ENCODE data around the gene ALDH1L2. TPM values are rescaled to one million over a fixed set of nuclear protein-coding genes. Genes with fewer than 3 reads are reported as not detected.

ALDH1L2 gene
- total and polyA plus RNA-seq, 4 donors: 0.03 to 0.25 (median 0.15) TPM

GRCh38 chr12:105026411-105026810 is 57.8 kb downstream of the ALDH1L2 start:
- Histone ChIP-seq H3K4me1 (ENCODE audit: control insufficient read depth in 4 of 4, insufficient read depth in 4 of 4, low read length in 3 of 4) (peaks cover 2 to 23% (median 7%) of the 10 kb centered on the region in 4 donors), H3K27ac (ENCODE audit: low read depth in 1 of 2, low read length in 2 of 2) (no peak overlapping the region)
- no peak for DNase-seq (ENCODE audit: low spot score)

GRCh38 chr12:105025890-105026289 is 58.4 kb downstream of the ALDH1L2 start:
- Histone ChIP-seq H3K4me1 (ENCODE audit: control insufficient read depth in 4 of 4, insufficient read depth in 4 of 4, low read length in 3 of 4) (peaks cover 2 to 23% (median 7%) of the 10 kb centered on the region in 4 donors), H3K36me3 (ENCODE audit: control insufficient read depth in 4 of 4, insufficient read depth in 3 of 4, low read depth in 1 of 4, low read length in 3 of 4) (no peaks in the 10 kb centered on the region), H3K4me3 (ENCODE audit: low read depth in 1 of 3, low read length in 3 of 3) (no peak overlapping the region), H3K27ac (ENCODE audit: low read depth in 1 of 2, low read length in 2 of 2) (peak overlapping the region; percentile 54 to 67), H3K9ac (ENCODE audit: low read depth in 1 of 2, low read length in 2 of 2) (no peak overlapping the region), H3K9me3 (ENCODE audit: control insufficient read depth in 4 of 4, low read length in 3 of 4) (no peaks in the 10 kb centered on the region), H3K27me3 (ENCODE audit: control insufficient read depth in 4 of 4, insufficient read depth in 4 of 4, low read length in 3 of 4) (no peaks in the 10 kb centered on the region)
- no peak for DNase-seq (ENCODE audit: low spot score)
- peak; percentile 63 for TF ChIP-seq YY1 (IDR thresholded peaks at IDR 0.05)
- peak; percentile 56 for TF ChIP-seq SP1 (IDR thresholded peaks at IDR 0.05)
- TF ChIP-seq FOXA2 (IDR thresholded peaks at IDR 0.05): peak; percentile 57
- TF ChIP-seq RXRA (IDR thresholded peaks at IDR 0.05): peak; percentile 44 to 72
- TF ChIP-seq GABPA (IDR thresholded peaks at IDR 0.05 in 1 of 2, conservative IDR thresholded peaks at IDR 0.05 in 1 of 2): no peak
- TF ChIP-seq ZBTB33 (IDR thresholded peaks at IDR 0.05): peak; percentile 25
- TF ChIP-seq HNF4A (conservative IDR thresholded peaks at IDR 0.05): peak; percentile 42 to 55
- peak; percentile 28 to 37 for TF ChIP-seq RAD21 (IDR thresholded peaks at IDR 0.05)
- peak; percentile 20 to 36 for TF ChIP-seq JUND (IDR thresholded peaks at IDR 0.05)
- TF ChIP-seq TAF1 (conservative IDR thresholded peaks at IDR 0.05): no peak
- TF ChIP-seq CTCF (IDR thresholded peaks at IDR 0.05; ENCODE audit: low read depth, low read length, missing input control): no peak
- peak; percentile 47 for TF ChIP-seq NR2F2 (IDR thresholded peaks at IDR 0.05)
- WGBS: 32% methylated on average over 5 of the region's 5 CpGs

More at GRCh38 chr12:105026411-105026810, 57.8 kb downstream of the ALDH1L2 start:
- no peak for TF ChIP-seq JUND (IDR thresholded peaks at IDR 0.05)
- WGBS: 94% methylated on average over 4 of the region's 4 CpGs
- Histone ChIP-seq H3K9me3 (ENCODE audit: control insufficient read depth in 4 of 4, low read length in 3 of 4) (no peaks in the 10 kb centered on the region), H3K36me3 (ENCODE audit: control insufficient read depth in 4 of 4, insufficient read depth in 3 of 4, low read depth in 1 of 4, low read length in 3 of 4) (no peaks in the 10 kb centered on the region), H3K9ac (ENCODE audit: low read depth in 1 of 2, low read length in 2 of 2) (no peak overlapping the region), H3K27me3 (ENCODE audit: control insufficient read depth in 4 of 4, insufficient read depth in 4 of 4, low read length in 3 of 4) (no peaks in the 10 kb centered on the region), H3K4me3 (ENCODE audit: low read depth in 1 of 3, low read length in 3 of 3) (no peak overlapping the region)

- H3K27ac ChIP-seq (ENCODE audit: low read depth in 1 of 2, low read length in 2 of 2): peak overlapping the region; percentile 54 to 67
- DNase-seq (ENCODE audit: low spot score): no peak
- 33% methylated on average over 2 of the region's 2 CpGs for WGBS
- peak overlapping the region in 1 of 2 donors; percentile 45 for H3K9ac ChIP-seq (ENCODE audit: low read depth in 1 of 2, low read length in 2 of 2)
- TF ChIP-seq RAD21 (IDR thresholded peaks at IDR 0.05) (no peak), SP1 (IDR thresholded peaks at IDR 0.05) (peak; percentile 37), REST (IDR thresholded peaks at IDR 0.05) (no peak), RXRA (IDR thresholded peaks at IDR 0.05) (peak in 1 of 2 donors; percentile 14), JUND (IDR thresholded peaks at IDR 0.05) (no peak), HNF4G (IDR thresholded peaks at IDR 0.05) (no peak), ATF3 (IDR thresholded peaks at IDR 0.05) (no peak), ZBTB33 (IDR thresholded peaks at IDR 0.05) (no peak), HNF4A (conservative IDR thresholded peaks at IDR 0.05) (peak in 1 of 2 donors; percentile 45), NR2F2 (IDR thresholded peaks at IDR 0.05) (peak; percentile 40)
- no peaks in the 10 kb centered on the region for H3K9me3 ChIP-seq (ENCODE audit: control insufficient read depth in 4 of 4, low read length in 3 of 4)
- no peak overlapping the region for H3K4me3 ChIP-seq (ENCODE audit: low read depth in 1 of 3, low read length in 3 of 3)
- no peaks in the 10 kb centered on the region for H3K36me3 ChIP-seq (ENCODE audit: control insufficient read depth in 4 of 4, insufficient read depth in 3 of 4, low read depth in 1 of 4, low read length in 3 of 4)
- H3K4me1 ChIP-seq (ENCODE audit: control insufficient read depth in 4 of 4, insufficient read depth in 4 of 4, low read length in 3 of 4): peaks cover 2 to 20% (median 7%) of the 10 kb centered on the region in 4 donors
- H3K27me3 ChIP-seq (ENCODE audit: control insufficient read depth in 4 of 4, insufficient read depth in 4 of 4, low read length in 3 of 4): no peaks in the 10 kb centered on the region
Measured at GRCh38 chr12:105024928-105025327, 59.3 kb downstream of the ALDH1L2 start.
